B cell (primary cell): ENCODE results near the gene SPOP.

ENCODE experiments used
- EZH2 ChIP-seq: IDR thresholded peaks from 2 replicates; pipeline ENCODE4 v1.6.1; 2012; ENCODE audit warnings: borderline replicate concordance, low read depth, mild to moderate bottlenecking, moderate library complexity, low read length; ENCODE audit not compliant: insufficient read depth, poor library complexity, severe bottlenecking
- TF ChIP-seq, protein P1 (sequence below): fragments of 200-600 bp; IDR thresholded peaks from one replicate; pipeline ENCODE4 v1.8.0; 2022; ENCODE audit warnings: antibody characterized with exemption, mild to moderate bottlenecking

DNA sequence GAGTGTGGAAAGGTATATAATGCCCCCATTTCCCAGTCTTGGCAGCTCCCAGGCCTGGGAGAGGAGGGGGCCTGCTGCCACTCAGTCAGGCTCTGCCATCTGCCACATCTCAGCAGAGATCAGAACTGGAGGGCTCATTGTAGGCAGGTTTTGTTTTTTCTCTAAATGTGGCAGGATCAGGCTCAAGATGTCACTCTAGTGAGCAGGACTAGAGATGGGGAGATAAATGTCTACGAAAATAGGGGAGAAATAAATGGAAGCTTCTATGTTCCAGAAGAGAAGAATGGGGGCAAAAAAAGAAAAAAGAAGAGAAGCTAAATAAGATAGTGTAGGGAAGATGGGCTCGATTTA is 88.3 kb downstream of the SPOP start:
- TF ChIP-seq, protein P1, sequence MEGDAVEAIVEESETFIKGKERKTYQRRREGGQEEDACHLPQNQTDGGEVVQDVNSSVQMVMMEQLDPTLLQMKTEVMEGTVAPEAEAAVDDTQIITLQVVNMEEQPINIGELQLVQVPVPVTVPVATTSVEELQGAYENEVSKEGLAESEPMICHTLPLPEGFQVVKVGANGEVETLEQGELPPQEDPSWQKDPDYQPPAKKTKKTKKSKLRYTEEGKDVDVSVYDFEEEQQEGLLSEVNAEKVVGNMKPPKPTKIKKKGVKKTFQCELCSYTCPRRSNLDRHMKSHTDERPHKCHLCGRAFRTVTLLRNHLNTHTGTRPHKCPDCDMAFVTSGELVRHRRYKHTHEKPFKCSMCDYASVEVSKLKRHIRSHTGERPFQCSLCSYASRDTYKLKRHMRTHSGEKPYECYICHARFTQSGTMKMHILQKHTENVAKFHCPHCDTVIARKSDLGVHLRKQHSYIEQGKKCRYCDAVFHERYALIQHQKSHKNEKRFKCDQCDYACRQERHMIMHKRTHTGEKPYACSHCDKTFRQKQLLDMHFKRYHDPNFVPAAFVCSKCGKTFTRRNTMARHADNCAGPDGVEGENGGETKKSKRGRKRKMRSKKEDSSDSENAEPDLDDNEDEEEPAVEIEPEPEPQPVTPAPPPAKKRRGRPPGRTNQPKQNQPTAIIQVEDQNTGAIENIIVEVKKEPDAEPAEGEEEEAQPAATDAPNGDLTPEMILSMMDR: no peak
- TF ChIP-seq EZH2: no peak
